GM21447 (cell line): ENCODE results near the gene ARL10.
A peak's percentile ranks its signal among the peaks of the same experiment; 100 is the strongest.

Source experiments
- ATAC-seq: cut with Tn5 transposase; IDR thresholded peaks from one replicate; pipeline ENCODE4 v1.9.1; 2021; ENCODE audit not compliant: unreplicated experiment

ARL10 gene

GRCh38 chr5:176361437-176362232, 3.7 kb upstream of the ARL10 start, which contains the start of gene KIAA1191:
KIAA1191 (minus strand) TSS chr5:176361764; CDS start chr5:176359508, 2,256 bp downstream.
- peak; percentile 86 for ATAC-seq

DNA sequence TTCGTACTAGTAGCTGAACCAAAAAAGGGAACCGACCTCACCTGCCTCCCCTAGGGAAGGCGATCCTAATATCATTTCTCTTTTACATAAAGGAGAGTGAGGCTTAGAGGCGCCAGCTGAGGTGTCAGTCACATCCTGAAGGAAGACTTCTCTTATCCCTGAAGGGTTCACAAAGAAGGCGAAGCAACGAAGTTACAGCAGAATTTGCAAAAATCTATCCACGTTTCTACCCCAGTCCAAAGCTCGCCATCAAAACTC, 3.1 kb upstream of the ARL10 start:
- ATAC-seq: peak; percentile 15

GRCh38 chr5:176364765-176365350, 429 bp upstream of the ARL10 start:
- ATAC-seq: no peak

DNA sequence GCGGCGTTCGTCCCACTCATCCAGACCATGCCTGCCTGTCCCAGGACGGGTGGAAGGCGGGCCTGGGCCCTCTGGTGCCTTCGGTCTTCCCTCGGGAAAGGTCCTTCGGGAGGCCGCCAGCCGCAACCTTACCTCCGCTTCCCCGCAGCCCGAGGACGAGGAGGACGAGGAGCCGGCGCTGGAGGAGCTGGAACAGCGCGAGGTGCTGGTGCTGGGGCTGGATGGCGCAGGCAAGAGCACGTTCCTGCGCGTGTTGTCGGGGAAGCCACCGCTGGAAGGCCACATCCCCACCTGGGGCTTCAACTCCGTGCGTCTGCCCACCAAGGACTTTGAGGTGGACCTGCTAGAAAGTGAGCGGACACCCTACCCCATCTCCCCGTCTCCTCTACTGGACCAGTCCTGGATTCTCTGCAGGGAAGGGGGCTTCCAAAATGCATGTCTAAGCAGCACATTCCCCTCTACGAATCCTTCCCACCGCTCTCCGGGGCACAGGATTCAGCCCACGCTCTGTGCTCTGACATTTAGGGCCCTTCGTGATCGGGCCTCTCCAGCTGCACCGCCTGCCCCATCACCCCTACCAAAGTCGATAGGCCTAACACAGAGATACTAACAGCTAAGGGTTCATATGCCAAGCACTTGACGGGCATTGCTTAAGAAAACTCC, 1.1 kb downstream of the ARL10 start:
- ATAC-seq: no peak

GRCh38 chr5:176368726-176369125, 3.4 kb downstream of the ARL10 start:
- no peak for ATAC-seq

DNA sequence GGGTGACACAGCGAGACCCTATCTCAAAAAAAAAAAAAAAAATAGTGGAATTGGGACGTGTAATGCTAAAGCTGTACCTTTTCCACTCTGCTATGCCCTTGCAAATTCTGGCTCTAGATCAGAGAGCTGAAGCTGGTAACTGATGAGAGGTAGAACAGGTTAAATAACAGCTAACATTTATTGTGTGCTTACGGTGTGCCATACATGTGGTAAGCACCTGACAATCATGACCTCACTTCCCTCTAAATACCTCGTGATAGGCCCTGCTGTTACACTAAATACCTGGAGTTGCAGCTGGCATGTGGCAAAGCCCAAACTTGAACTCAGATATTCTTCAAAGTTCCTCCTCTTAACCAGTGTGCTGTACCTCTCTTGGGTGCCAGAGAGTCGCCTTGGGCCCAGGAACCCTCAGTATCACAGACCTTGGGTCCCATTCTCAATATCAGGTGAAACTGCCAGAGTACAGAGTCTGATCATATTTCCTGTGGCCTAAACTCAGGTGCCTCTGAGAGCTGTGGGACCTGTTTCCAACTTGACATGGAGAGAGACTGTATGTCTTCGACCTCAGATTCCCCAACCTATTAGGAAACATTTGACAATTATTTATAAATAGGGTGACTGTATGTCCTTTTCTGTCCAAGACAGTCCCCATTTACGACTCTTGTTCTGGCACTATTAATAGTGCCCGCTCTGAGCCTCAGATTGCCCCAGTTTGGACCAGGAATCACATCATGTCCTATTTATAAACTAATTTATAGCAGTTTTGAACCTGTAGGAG, 4.8 kb downstream of the ARL10 start:
- no peak for ATAC-seq

- no peak for ATAC-seq
These were observed 6.6 kb downstream of the ARL10 start for GRCh38 chr5:176371621-176372539.

DNA sequence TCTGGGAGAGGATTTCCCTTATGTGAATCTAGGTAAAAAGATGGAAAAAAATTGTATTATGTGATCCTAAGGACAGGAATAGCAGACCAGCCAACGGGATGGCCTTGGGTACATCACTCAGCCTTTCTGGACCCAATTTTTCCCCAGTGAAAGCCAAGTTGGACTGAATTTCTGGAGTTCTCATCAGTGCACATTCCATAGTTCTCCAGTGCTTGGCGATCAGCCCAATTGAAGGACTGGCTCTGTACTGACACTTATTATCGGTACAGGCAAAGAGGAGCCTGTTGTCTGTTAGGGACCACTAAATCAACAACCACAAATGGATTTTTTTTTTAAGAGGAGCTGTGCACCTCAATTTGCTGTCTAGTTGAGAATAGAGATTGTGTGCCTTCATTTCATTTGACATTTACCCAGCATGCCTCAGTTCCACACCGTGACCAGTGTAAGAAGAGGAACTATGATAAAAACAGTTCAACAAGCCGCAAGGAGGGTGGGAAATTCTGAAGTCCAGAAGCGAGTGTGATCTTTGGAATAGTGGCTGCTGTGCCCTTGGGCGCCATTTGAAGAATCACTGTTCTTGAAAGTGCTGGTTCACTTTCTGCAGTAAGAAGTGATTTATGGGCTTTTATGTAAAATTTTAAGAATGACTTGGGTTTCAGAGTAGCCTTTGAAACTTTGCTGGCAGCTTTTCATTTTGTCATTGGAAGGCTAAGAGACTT, 8.0 kb downstream of the ARL10 start:
- ATAC-seq: no peak

GRCh38 chr5:176379881-176380280, 14.6 kb downstream of the ARL10 start:
- ATAC-seq: no peak

DNA sequence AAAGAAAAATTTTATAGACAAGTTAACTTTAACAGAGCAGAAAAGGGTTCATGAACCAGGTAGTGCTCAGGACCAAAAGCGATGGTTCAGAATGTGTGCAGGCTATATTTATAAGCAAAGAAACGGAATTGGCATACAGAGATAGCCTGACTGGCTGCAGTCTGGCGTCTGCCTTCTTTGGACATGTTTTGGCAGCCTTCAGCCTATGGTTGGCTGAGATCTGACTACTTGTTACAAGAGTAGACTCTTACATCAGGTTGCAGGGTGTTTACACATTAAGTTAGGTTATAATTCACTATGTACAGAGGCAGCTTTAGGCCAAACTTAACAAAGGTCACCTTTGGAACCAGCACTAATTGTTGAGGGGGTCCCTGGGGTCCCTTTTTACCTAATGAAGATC, 16.1 kb downstream of the ARL10 start:
- ATAC-seq: no peak

GRCh38 chr5:176381979-176382378, 16.7 kb downstream of the ARL10 start:
- no peak for ATAC-seq

GRCh38 chr5:176382721-176383120, 17.4 kb downstream of the ARL10 start:
- ATAC-seq: no peak

- ATAC-seq: no peak
These were observed 18.1 kb downstream of the ARL10 start for GRCh38 chr5:176383248-176383905.

DNA sequence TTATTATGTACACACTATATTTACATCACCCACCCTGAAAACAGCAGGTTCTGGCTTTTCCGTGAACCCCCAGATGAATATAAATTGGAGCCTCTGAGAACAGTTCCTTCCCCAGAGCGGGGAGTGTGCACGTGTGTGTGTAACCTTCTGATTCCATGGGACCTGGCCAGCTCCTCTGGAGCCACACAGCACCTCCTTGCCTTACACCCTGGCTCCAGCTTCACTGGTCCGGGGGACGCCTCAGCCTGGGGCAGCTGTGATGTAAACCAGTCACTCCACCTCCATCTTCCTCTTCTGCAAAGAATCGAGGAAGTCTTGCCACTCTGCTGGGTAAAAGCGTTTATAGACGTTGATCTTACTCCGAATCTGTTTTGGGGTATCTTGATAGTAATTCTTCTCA, 18.7 kb downstream of the ARL10 start:
- no peak for ATAC-seq

DNA sequence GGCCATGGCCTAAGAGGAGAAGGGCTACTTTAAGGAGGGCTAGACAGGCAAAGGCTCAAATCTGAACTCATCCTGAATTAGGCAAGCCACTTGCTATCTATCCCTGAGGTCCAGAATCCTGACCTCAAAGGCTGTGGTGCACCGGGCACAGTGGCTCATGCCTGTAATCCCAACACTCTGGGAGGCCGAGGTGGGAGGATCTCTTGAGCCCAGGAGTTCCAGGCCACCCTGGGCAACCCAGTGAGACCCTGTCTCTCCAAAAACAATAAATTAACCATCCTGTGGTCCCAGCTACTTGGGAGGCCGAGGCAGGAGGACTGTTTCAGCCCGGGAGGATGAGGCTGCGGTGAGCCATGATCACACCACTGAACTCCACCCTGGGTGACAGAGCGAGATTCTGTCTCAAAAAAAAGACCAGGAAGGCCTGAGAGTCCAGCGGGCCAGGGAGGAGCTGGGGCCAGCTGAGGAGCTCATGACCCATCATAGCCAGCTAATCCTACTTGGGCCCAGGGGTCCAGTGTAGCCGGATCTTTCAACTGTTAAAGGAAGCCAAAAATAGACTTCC, 19.2 kb downstream of the ARL10 start:
- ATAC-seq: no peak

DNA sequence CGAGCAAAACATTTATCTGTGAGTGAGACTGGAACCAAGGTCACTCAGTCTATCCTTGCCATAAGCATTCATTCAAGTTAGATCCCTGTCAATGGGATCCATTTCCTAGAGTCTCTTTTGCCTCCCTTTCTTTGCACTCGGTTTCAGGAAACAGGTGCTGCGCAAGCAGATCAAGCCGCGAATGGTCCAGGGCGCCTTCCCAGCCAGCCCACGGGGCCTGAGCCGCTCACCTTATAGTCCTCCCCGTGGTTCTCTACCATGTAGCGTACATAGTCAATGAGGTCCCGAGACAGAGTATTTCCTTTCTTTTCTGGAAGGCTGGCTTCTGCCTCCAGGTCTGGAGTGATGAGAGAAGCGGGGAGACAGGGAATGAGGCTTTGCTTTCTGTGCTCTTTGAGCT, 19.7 kb downstream of the ARL10 start:
- ATAC-seq: no peak

DNA sequence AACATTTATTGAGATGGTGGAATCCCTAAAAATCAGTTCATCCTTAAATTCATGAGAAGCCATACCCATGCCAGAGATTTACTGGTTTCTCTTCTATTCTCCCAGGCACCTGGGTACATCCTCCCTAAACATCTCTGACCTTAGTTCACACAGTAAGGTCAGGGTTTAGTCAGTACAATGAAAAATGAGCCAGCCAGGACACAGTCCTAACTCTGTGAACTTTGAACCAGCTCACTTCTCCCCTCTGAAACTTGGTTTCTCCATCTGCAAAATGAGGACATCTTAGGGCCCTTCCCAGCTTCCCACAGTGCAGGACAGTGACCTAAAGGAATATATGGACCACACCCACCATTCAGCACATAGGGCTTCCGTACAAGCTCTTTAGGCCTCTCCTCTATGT, 21.2 kb downstream of the ARL10 start:
- ATAC-seq: no peak

GRCh38 chr5:176387384-176387925, 22.2 kb downstream of the ARL10 start:
- ATAC-seq: no peak

GRCh38 chr5:176388003-176388443, 22.7 kb downstream of the ARL10 start:
- ATAC-seq: peak; percentile 1
